Naive thymus-derived CD4-positive, alpha-beta T cell (primary cell): ENCODE data around the gene RALBP1. TPM values are rescaled to one million over a fixed set of nuclear protein-coding genes. Genes with fewer than 3 reads are reported as not detected.

Experiments used
- ATAC-seq: fragments of 150-1000 bp; cut with Tn5 transposase; 2 replicates; pipeline ENCODE4 v1.10.0; 2021; ENCODE audit warnings: mild to moderate bottlenecking, moderate library complexity
- CTCF ChIA-PET: fragments of 350-600 bp; sonication (Branson Sonifier 250); formaldehyde crosslinking; loops from one replicate; lab custom pipeline; 2021; ENCODE audit warnings: antibody characterized with exemption; lab: Charles Lee
- POLR2A ChIA-PET: fragments of 350-600 bp; sonication (Branson Sonifier 250); formaldehyde crosslinking; loops from one replicate; lab custom pipeline; 2021; ENCODE audit warnings: antibody characterized with exemption, inconsistent platforms; lab: Charles Lee
- DNase-seq, 9 donors: peaks; one replicate each; pipeline versions ENCODE4 v3.0.0 to v3.0.0-alpha.2; 2020 to 2022; ENCODE audit warnings: mixed read lengths in 1 of 9
- H3K27ac ChIP-seq: one replicate; pipeline ENCODE4 v1.7.0; 2013; ENCODE audit warnings: mild to moderate bottlenecking, low read depth, low read length, moderate library complexity
- H3K27me3 ChIP-seq, 2 donors: one replicate each; pipeline ENCODE4 v1.7.0; 2013; ENCODE audit warnings: low read length in 2 of 2, mild to moderate bottlenecking in 2 of 2, moderate library complexity in 2 of 2; ENCODE audit not compliant: control insufficient read depth in 2 of 2, insufficient read depth in 2 of 2
- H3K36me3 ChIP-seq, 3 experiments: 1 replicate in 2 of 3; 2 replicates in 1 of 3; pipeline ENCODE4 v1.7.0; 2013; ENCODE audit warnings: low read length in 3 of 3, mild to moderate bottlenecking in 3 of 3, moderate library complexity in 1 of 3; ENCODE audit not compliant: insufficient read depth in 3 of 3, control insufficient read depth in 2 of 3
- H3K4me1 ChIP-seq, 2 donors: one replicate each; pipeline ENCODE4 v1.7.0; 2013; ENCODE audit warnings: low read length in 2 of 2, mild to moderate bottlenecking in 2 of 2, moderate library complexity in 1 of 2; ENCODE audit not compliant: control insufficient read depth in 2 of 2, insufficient read depth in 2 of 2
- H3K4me3 ChIP-seq: 2 replicates; pipeline ENCODE4 v1.7.0; 2013; ENCODE audit warnings: mild to moderate bottlenecking, low read length
- H3K9me3 ChIP-seq, 3 experiments: 1 replicate in 2 of 3; 2 replicates in 1 of 3; pipeline ENCODE4 v1.7.0; 2013; ENCODE audit warnings: low read length in 3 of 3; ENCODE audit not compliant: control insufficient read depth in 2 of 3
- H3K27ac Mint-ChIP-seq, 9 donors: one replicate each; pipeline ENCODE4 v1.8.0; 2020 to 2022; ENCODE audit warnings: mixed read lengths in 9 of 9, mild to moderate bottlenecking in 8 of 9, moderate library complexity in 5 of 9, inconsistent platforms in 2 of 9
- H3K27me3 Mint-ChIP-seq, 5 donors: one replicate each; pipeline ENCODE4 v1.8.0; 2021 to 2022; ENCODE audit warnings: mixed read lengths in 5 of 5, mild to moderate bottlenecking in 1 of 5
- H3K36me3 Mint-ChIP-seq, 5 donors: one replicate each; pipeline ENCODE4 v1.8.0; 2020 to 2022; ENCODE audit warnings: mixed read lengths in 5 of 5, mild to moderate bottlenecking in 3 of 5, inconsistent platforms in 1 of 5
- H3K4me1 Mint-ChIP-seq, 7 donors: one replicate each; pipeline ENCODE4 v1.8.0; 2020 to 2022; ENCODE audit warnings: mixed read lengths in 7 of 7, mild to moderate bottlenecking in 3 of 7, inconsistent platforms in 1 of 7
- H3K4me3 Mint-ChIP-seq, 10 donors: one replicate each; pipeline ENCODE4 v1.8.0; 2020 to 2022; ENCODE audit warnings: mild to moderate bottlenecking in 10 of 10, mixed read lengths in 10 of 10, moderate library complexity in 6 of 10, inconsistent platforms in 2 of 10
- H3K9me3 Mint-ChIP-seq, 11 donors: one replicate each; pipeline ENCODE4 v1.8.0; 2020 to 2022; ENCODE audit warnings: mixed read lengths in 11 of 11, mild to moderate bottlenecking in 4 of 11, inconsistent platforms in 1 of 11, moderate library complexity in 1 of 11
- intact Hi-C, 2 donors: fragments of 100-400 bp; cut with micrococcal nuclease; formaldehyde crosslinking; loops; one replicate each; pipeline ENCODE4 v1.15.1; 2023
- polyA plus RNA-seq, 2 donors: library from polyadenylated mRNA; unstranded; fragments of 300-500 nt; fragmentation: Illumina TruSeq; gene quantifications; one replicate each; pipeline ENCODE4 v1.2.3, GENCODE V29; 2021
- total RNA-seq, 6 experiments: library from RNA in 5 of 6; stranded (reverse) in 5 of 6; gene quantifications; 1 replicate in 5 of 6; 2 replicates in 1 of 6; pipeline ENCODE4 v1.2.3 and lab custom pipeline; 2021 to 2026

The RALBP1 gene
- total and polyA plus RNA-seq, 7 experiments from 2014 or later: 20.3 to 47.8 (median 40.0) TPM

- no peaks in the 10 kb centered on the region for H3K36me3 ChIP-seq
- ATAC-seq (no peak), DNase-seq (no peak)
- intact Hi-C loops: no loop called here
- Mint-ChIP-seq H3K27me3 (peaks cover 0 to 12% (median 8%) of the 10 kb centered on the region in 5 donors), H3K36me3 (no peaks in the 10 kb centered on the region), H3K4me3 (no peak overlapping the region), H3K27ac (no peak overlapping the region), H3K4me1 (peaks cover 0 to 8% (median 7%) of the 10 kb centered on the region in 7 donors), H3K9me3 (peaks cover 0 to 2% (median 0%) of the 10 kb centered on the region in 11 donors)
- no peaks in the 10 kb centered on the region for H3K9me3 ChIP-seq
- ChIA-PET CTCF (no interaction called here), POLR2A (no interaction called here)
- H3K4me3 ChIP-seq: no peak overlapping the region
- H3K4me1 ChIP-seq: no peaks in the 10 kb centered on the region
- no peak overlapping the region for H3K27ac ChIP-seq
- H3K27me3 ChIP-seq: no peaks in the 10 kb centered on the region
These were observed 38.3 kb upstream of the RALBP1 start for GRCh38 chr18:9437021-9437437.

- intact Hi-C loops: no loop called here
- no peak overlapping the region for H3K27ac Mint-ChIP-seq
- no peaks in the 10 kb centered on the region for H3K36me3 ChIP-seq
- no peak overlapping the region for H3K27ac ChIP-seq
- H3K4me3 Mint-ChIP-seq: no peak overlapping the region
- H3K36me3 Mint-ChIP-seq: no peaks in the 10 kb centered on the region
- H3K9me3 Mint-ChIP-seq: peaks cover 0 to 3% (median 0%) of the 10 kb centered on the region in 11 donors
- H3K27me3 Mint-ChIP-seq: peaks cover 0 to 13% (median 8%) of the 10 kb centered on the region in 5 donors
- H3K27me3 ChIP-seq: no peaks in the 10 kb centered on the region
- DNase-seq: no peak
- no peak overlapping the region for H3K4me3 ChIP-seq
- POLR2A ChIA-PET: no interaction called here
- no peaks in the 10 kb centered on the region for H3K4me1 ChIP-seq
- H3K4me1 Mint-ChIP-seq: peaks cover 0 to 8% (median 7%) of the 10 kb centered on the region in 7 donors
- no peak for ATAC-seq
- CTCF ChIA-PET: no interaction called here
- no peaks in the 10 kb centered on the region for H3K9me3 ChIP-seq
These were observed 37.6 kb upstream of the RALBP1 start for GRCh38 chr18:9437672-9438071.

GRCh38 chr18:9441061-9441460, 34.3 kb upstream of the RALBP1 start:
- Histone ChIP-seq H3K27me3 (no peaks in the 10 kb centered on the region), H3K4me1 (no peaks in the 10 kb centered on the region), H3K4me3 (no peak overlapping the region), H3K9me3 (no peaks in the 10 kb centered on the region), H3K36me3 (no peaks in the 10 kb centered on the region), H3K27ac (no peak overlapping the region)
- intact Hi-C loops: no loop called here
- Mint-ChIP-seq H3K27ac (no peak overlapping the region), H3K4me1 (no peaks in the 10 kb centered on the region), H3K4me3 (no peak overlapping the region), H3K36me3 (peaks cover 0 to 3% (median 0%) of the 10 kb centered on the region in 5 donors), H3K9me3 (peaks cover 0 to 8% (median 3%) of the 10 kb centered on the region in 11 donors), H3K27me3 (peaks cover 0 to 19% (median 8%) of the 10 kb centered on the region in 5 donors)
- ATAC-seq (no peak), DNase-seq (no peak)
- POLR2A ChIA-PET: no interaction called here
- CTCF ChIA-PET: no interaction called here

DNA sequence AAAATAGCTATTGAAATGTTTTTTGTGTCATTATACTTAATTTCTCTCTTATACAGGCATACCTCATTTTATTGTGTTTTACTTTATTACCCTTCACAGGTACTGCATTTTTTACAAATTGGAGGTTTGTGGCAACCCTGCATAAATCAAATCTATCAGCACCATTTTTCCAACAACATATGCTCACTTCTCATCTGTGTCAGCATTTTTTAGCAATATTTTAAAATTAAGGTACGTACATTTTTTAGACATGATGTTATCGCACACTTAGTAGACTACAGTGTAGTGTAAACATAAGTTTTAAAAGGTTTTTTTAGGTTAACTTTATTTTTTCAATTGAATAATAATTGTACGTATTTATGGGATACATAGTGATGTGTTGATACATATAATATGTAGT, 30.8 kb upstream of the RALBP1 start:
- Histone ChIP-seq H3K4me1 (no peaks in the 10 kb centered on the region), H3K36me3 (no peaks in the 10 kb centered on the region), H3K4me3 (no peak overlapping the region), H3K27ac (no peak overlapping the region), H3K9me3 (peaks cover 0 to 5% (median 0%) of the 10 kb centered on the region in 3 experiments), H3K27me3 (no peaks in the 10 kb centered on the region)
- ATAC-seq (no peak), DNase-seq (no peak)
- ChIA-PET CTCF (no interaction called here), POLR2A (no interaction called here)
- peaks cover 0 to 35% (median 18%) of the 10 kb centered on the region in 11 donors for H3K9me3 Mint-ChIP-seq
- intact Hi-C loops: no loop called here
- peaks cover 0 to 10% (median 5%) of the 10 kb centered on the region in 5 donors for H3K36me3 Mint-ChIP-seq
- H3K4me3 Mint-ChIP-seq: no peak overlapping the region
- no peak overlapping the region for H3K27ac Mint-ChIP-seq
- H3K27me3 Mint-ChIP-seq: peaks cover 0 to 21% (median 14%) of the 10 kb centered on the region in 5 donors
- no peaks in the 10 kb centered on the region for H3K4me1 Mint-ChIP-seq

DNA sequence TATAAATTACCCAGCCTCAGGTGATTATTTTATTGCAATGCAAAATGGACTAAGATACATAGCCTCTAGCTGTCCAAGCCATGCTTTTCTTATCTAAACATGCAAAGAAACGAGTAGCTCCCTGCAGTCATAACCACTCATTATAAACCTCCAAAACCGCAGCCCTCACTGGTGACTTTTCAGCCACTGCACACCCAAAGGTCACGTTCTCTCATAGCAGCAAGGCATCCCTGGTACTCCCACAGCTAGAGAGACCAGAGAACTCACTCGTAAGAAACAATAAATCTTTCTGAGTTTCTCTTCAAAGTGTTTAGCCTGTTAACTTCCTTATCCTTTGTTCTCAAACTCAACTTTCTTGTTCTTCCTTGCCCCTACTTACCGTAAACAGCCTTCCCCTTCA, 28.5 kb upstream of the RALBP1 start:
- Mint-ChIP-seq H3K27ac (no peak overlapping the region), H3K4me3 (no peak overlapping the region), H3K9me3 (peaks cover 0 to 35% (median 18%) of the 10 kb centered on the region in 11 donors), H3K4me1 (no peaks in the 10 kb centered on the region), H3K36me3 (peaks cover 0 to 10% (median 5%) of the 10 kb centered on the region in 5 donors), H3K27me3 (peaks cover 5 to 17% (median 14%) of the 10 kb centered on the region in 5 donors)
- no peaks in the 10 kb centered on the region for H3K27me3 ChIP-seq
- ATAC-seq: no peak
- H3K9me3 ChIP-seq: peaks cover 0 to 5% (median 0%) of the 10 kb centered on the region in 3 experiments
- H3K27ac ChIP-seq: no peak overlapping the region
- intact Hi-C loops: no loop called here
- H3K4me1 ChIP-seq: no peaks in the 10 kb centered on the region
- no peak overlapping the region for H3K4me3 ChIP-seq
- POLR2A ChIA-PET: no interaction called here
- DNase-seq: no peak
- CTCF ChIA-PET: no interaction called here
- H3K36me3 ChIP-seq: no peaks in the 10 kb centered on the region

DNA sequence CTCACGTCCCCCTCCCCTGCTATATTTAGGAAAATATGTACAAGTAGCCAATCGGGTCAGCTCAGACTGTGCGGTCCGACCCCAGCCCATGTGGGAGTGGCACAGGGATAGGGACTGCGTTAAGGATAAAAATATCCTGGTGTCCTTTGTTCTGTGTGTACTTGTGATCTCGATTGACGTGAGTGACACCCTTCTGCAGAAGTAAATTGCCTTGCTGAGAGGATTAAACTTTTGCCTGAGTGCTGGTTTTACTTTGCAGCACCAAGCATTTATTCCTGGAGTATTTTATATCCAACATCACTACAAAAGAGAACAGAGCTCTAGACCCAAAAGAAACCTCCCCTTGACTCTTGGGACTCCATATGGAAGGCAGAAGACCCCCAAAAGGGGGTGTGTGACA, 28.0 kb upstream of the RALBP1 start:
- POLR2A ChIA-PET: no interaction called here
- no peak overlapping the region for H3K4me3 Mint-ChIP-seq

More for the DNA sequence above, 28.0 kb upstream of the RALBP1 start:
- CTCF ChIA-PET: no interaction called here
- Histone ChIP-seq H3K4me1 (no peaks in the 10 kb centered on the region), H3K9me3 (peaks cover 0 to 5% (median 0%) of the 10 kb centered on the region in 3 experiments), H3K27me3 (no peaks in the 10 kb centered on the region), H3K27ac (no peak overlapping the region), H3K4me3 (no peak overlapping the region), H3K36me3 (no peaks in the 10 kb centered on the region)
- DNase-seq: no peak
- H3K4me1 Mint-ChIP-seq: no peaks in the 10 kb centered on the region
- intact Hi-C loops: no loop called here
- peaks cover 0 to 35% (median 15%) of the 10 kb centered on the region in 11 donors for H3K9me3 Mint-ChIP-seq
- peaks cover 5 to 17% (median 14%) of the 10 kb centered on the region in 5 donors for H3K27me3 Mint-ChIP-seq
- ATAC-seq: no peak
- peaks cover 0 to 10% (median 5%) of the 10 kb centered on the region in 5 donors for H3K36me3 Mint-ChIP-seq
- H3K27ac Mint-ChIP-seq: no peak overlapping the region
